Stomach smooth muscle (tissue), 2 donors: ENCODE measurements around the gene EMSY.

Experiments
- H3K27ac ChIP-seq: one replicate; pipeline ENCODE4 v1.7.0; 2013; ENCODE audit warnings: mild to moderate bottlenecking, low read length, inconsistent platforms
- H3K27me3 ChIP-seq, 2 donors: one replicate each; pipeline ENCODE4 v1.7.0; 2013; ENCODE audit warnings: low read length in 2 of 2; ENCODE audit not compliant: insufficient read depth in 2 of 2, control insufficient read depth in 1 of 2
- H3K36me3 ChIP-seq, 2 donors: one replicate each; pipeline ENCODE4 v1.7.0; 2013; ENCODE audit warnings: low read length in 2 of 2; ENCODE audit not compliant: control insufficient read depth in 2 of 2, insufficient read depth in 2 of 2
- H3K4me1 ChIP-seq: one replicate; pipeline ENCODE4 v1.7.0; 2013; ENCODE audit warnings: low read length; ENCODE audit not compliant: control insufficient read depth, insufficient read depth
- H3K4me3 ChIP-seq, 2 donors: one replicate each; pipeline ENCODE4 v1.7.0; 2013; ENCODE audit warnings: low read length in 2 of 2
- H3K9ac ChIP-seq, 2 donors: one replicate each; pipeline ENCODE4 v1.7.0; 2013; ENCODE audit warnings: low read length in 2 of 2, mild to moderate bottlenecking in 1 of 2
- H3K9me3 ChIP-seq, 2 donors: one replicate each; pipeline ENCODE4 v1.7.0; 2013; ENCODE audit warnings: low read length in 2 of 2; ENCODE audit not compliant: control insufficient read depth in 2 of 2
- donor health status: healthy.
- donor health status: Pancreatic carcinoma.

EMSY gene

DNA sequence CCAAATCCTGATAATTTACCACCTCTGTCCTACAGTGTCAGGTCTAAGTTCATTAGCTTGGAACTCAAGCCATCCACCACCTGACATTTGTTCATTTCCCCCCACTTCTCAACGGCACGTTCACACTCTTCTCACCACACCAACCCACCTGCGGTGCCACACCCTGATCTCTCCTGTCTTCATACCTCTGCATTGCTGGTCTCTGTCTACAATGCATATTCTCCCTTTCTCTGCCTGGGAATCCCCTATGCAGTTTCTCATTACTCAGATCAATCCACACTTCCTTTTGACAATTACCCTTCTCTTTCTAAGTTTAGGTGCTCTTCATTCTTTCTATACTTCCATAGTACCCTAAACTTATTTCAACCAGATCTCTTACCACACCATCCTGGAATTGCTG, 20.4 kb upstream of the EMSY start:
- Histone ChIP-seq H3K4me3 (no peak overlapping the region), H3K4me1 (no peaks in the 10 kb centered on the region), H3K27ac (no peak overlapping the region), H3K36me3 (no peaks in the 10 kb centered on the region), H3K9ac (no peak overlapping the region), H3K27me3 (peaks cover 0 to 3% of the 10 kb centered on the region in 2 donors), H3K9me3 (no peaks in the 10 kb centered on the region)

DNA sequence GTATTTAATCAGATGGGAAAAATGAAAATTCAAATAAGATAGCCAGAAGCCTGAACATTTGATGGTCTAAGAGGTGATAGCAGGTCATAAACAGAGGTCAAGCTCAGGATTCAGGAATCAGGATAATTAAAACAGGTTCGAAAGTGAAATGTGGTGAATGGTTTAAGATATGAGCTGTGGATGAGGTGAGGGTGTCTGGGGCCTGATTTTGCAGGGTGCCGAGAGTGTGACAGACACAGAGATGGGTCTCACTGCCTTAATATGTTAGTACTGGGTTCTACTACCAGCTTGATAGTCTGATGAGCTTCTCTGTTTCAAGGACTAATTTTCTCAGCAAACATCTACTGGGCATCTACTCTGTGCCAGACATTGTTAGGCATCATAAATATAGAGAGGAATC, 19.9 kb upstream of the EMSY start:
- Histone ChIP-seq H3K27ac (no peak overlapping the region), H3K4me1 (no peaks in the 10 kb centered on the region), H3K9ac (no peak overlapping the region), H3K4me3 (no peak overlapping the region), H3K27me3 (peaks cover 0 to 3% of the 10 kb centered on the region in 2 donors), H3K36me3 (no peaks in the 10 kb centered on the region), H3K9me3 (no peaks in the 10 kb centered on the region)

DNA sequence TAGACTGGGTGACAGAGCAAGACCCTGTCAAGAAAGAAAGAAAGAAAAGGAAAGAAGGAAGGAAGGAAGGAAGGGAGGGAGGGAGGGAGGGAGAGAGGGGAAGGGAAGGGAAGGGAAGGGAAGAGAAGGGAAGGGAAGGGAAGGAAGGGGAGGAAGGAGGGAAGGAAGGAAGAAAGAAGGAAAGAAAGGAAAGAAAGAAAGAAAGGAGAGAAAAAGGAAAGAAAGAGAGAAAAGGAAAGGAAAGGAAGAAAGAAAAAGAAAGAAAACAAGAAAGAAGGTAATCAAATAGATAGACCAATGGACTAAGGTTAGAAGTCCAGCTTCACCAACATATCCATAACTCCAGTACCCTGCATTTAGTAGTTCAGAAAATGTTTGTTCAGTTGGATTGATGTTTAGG, 18.2 kb upstream of the EMSY start:
- H3K4me1 ChIP-seq = no peaks in the 10 kb centered on the region
- H3K27ac ChIP-seq = no peak overlapping the region
- H3K9me3 ChIP-seq = no peaks in the 10 kb centered on the region
- H3K9ac ChIP-seq = no peak overlapping the region
- no peak overlapping the region for H3K4me3 ChIP-seq
- no peaks in the 10 kb centered on the region for H3K36me3 ChIP-seq
- H3K27me3 ChIP-seq = peaks cover 0 to 3% of the 10 kb centered on the region in 2 donors

DNA sequence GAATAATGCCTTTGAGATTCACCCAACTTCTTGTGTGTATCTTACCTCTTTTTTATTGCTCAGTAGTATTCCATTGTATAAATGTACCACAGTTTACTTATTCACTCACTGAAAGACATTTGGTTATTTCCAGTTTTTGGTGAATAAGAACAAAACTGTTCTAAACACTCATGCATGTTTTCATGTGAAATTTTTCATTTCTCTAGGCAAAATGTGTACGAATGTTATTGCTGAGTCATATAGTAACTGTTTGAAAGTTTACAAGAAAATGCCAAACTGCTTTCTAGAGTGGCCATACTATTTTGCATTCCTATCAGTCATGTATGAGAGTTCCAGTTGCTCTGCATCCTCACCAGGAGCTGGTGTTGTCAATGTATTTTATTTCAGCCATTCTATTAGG, 8.8 kb upstream of the EMSY start:
- Histone ChIP-seq H3K4me3 (no peak overlapping the region), H3K27me3 (no peaks in the 10 kb centered on the region), H3K4me1 (no peaks in the 10 kb centered on the region), H3K36me3 (no peaks in the 10 kb centered on the region), H3K9me3 (no peaks in the 10 kb centered on the region), H3K9ac (no peak overlapping the region), H3K27ac (no peak overlapping the region)

DNA sequence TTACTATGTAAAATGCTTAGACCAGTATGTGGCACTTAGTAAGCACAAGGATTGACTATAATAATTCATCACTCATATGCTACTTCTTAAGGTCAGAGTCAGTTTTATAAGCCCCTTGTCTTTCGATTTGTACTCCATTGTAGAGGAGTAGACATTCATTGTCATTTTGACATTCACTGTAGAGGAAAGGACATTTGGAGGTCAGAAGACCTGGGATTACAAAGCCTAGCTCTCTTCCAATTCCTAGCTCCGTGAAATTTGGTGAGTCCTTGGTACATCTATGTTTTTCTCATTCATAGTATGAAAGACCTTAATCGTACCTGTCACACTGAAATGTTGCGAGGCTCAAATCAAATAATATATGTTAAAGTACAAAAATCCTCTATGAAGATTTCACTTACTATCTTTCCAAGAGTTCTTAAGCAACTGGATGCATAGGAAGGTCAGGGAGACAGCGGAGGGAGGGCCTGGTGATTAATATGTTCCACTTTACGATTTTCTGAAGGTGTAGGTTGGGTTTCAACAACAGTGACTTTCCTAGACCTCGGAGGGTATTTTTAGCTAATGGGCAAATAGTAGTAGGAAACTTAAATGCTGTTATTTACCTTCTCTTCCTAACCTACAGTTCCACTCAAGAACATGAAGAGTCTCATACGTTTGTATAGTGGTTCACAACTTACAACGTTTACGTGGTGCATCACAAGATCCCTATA, 1.4 kb upstream of the EMSY start:
- peaks cover 4 to 6% of the 10 kb centered on the region in 2 donors for H3K36me3 ChIP-seq
- H3K27ac ChIP-seq = peak overlapping the region; percentile 90
- H3K4me1 ChIP-seq = peaks cover 11% of the 10 kb centered on the region
- H3K27me3 ChIP-seq = no peaks in the 10 kb centered on the region
- H3K4me3 ChIP-seq = peak overlapping the region; percentile 93 to 96
- H3K9me3 ChIP-seq = no peaks in the 10 kb centered on the region
- H3K9ac ChIP-seq = peak overlapping the region; percentile 98 to 99

DNA sequence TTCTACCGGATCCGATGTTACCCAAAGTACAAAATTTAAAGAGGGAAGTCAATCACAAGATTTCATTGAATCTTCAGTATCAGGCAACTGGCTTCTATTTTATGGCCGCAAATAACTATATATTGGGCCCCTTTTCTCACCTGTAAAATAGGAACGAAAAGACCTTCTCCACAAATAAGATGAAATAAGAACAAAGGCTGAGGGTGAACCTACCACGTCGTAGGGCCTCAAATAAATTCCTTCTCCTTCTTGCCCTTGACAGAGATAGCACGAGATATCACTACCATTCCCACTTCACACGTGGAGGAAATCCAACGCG, 794 bp upstream of the EMSY start:
- Histone ChIP-seq H3K9ac (peak overlapping the region; percentile 98 to 99), H3K4me3 (peak overlapping the region; percentile 93 to 96), H3K9me3 (no peaks in the 10 kb centered on the region), H3K4me1 (peaks cover 11% of the 10 kb centered on the region), H3K27ac (peak overlapping the region; percentile 90), H3K27me3 (no peaks in the 10 kb centered on the region), H3K36me3 (peaks cover 5 to 6% of the 10 kb centered on the region in 2 donors)

DNA sequence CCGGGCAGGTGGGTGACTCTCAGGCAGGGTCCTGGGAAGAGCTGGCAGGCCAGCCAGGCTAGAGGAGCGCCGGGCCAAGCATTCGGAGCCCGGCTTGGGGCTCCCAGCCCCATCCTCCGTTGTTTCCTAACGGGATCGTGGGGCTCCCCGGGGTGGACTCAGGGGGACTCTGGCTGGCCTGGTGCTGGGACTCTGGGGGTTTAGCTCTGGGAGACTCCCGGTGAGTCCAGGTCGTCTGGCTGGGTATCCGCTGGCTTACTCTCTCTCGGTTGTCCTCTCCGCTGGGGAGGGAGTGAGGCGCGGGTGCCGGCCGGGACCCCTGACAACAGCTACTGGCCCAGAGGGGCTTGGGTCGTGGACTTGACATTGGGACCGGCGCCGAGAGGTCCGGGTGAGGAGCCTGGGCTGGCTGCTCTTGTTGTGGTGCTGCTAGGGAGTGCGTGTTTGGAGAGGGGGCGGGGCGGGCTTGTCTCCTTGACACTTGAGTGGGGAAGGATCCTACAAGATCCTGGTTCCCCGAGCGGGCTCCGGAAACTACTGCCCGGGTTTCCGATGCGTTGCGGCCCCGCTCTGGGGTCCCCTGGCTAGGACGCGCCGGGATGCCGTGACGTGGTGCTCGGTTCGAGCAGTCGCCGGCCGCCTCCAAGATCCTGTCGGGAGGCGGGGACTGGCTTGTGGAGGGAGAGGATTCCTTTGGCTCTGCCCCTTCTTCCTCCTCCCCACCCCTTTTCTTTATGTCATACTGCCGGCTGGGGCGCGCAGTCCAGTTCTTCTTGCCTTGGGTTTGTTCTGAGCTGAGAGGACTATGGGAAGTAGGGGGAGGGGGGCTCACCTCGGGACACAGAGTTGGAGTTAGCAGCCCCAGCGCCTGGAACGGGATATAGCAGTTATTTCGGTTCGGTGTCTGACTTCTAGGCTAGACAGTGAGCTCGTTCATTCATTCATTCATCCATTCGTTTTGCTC, 585 bp downstream of the EMSY start:
- peak overlapping the region; percentile 90 for H3K27ac ChIP-seq
- peak overlapping the region; percentile 83 to 96 for H3K4me3 ChIP-seq
- no peaks in the 10 kb centered on the region for H3K9me3 ChIP-seq
- H3K27me3 ChIP-seq = no peaks in the 10 kb centered on the region
- H3K4me1 ChIP-seq = peaks cover 11% of the 10 kb centered on the region
- H3K9ac ChIP-seq = peak overlapping the region; percentile 90 to 94
- H3K36me3 ChIP-seq = peaks cover 5 to 6% of the 10 kb centered on the region in 2 donors

DNA sequence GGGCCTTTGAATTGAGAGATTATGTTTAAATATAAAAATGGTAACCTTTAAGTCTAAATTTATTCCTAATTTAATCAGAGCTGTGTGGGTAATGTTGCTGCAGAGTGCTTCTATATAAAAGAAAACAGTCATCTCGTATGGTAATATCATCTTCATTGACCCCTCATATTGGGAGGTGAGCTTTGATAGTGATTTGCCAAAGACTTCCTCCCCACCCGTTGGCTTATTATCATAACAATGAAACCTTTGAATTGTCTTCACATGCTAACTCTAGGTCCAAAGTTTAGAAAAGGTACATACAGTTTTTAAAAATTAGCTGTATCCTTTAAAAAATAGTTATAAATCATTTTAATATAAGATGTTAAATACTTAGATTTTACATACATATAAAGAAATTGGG, 3.7 kb downstream of the EMSY start:
- H3K9ac ChIP-seq = no peak overlapping the region
- no peaks in the 10 kb centered on the region for H3K9me3 ChIP-seq

DNA sequence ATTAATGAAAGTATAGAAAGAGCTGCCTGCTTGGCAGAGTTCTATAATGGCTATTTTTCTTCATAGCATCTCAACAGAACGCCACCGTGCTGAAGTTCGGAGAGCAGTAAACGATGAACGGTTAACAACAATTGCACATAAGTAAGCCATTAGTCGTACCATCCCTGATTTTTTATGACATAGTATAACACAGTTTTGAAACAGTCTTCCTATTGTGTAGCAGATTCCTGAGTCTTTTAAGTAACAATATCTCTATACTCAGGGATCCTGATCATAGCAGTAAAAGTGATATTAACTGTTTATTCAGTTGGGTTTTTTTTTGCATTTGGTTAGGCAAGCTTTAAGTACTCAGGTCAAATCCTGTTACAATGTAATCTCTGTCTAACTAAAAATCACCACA, 8.4 kb downstream of the EMSY start:
- Histone ChIP-seq H3K27me3 (no peaks in the 10 kb centered on the region), H3K27ac (no peak overlapping the region), H3K4me3 (no peak overlapping the region), H3K4me1 (no peaks in the 10 kb centered on the region), H3K36me3 (peaks cover 3 to 16% of the 10 kb centered on the region in 2 donors), H3K9me3 (no peaks in the 10 kb centered on the region), H3K9ac (no peak overlapping the region)

More for the DNA sequence above, 3.7 kb downstream of the EMSY start:
- no peaks in the 10 kb centered on the region for H3K27me3 ChIP-seq
- peaks cover 6% of the 10 kb centered on the region for H3K4me1 ChIP-seq
- H3K4me3 ChIP-seq = no peak overlapping the region
- no peak overlapping the region for H3K27ac ChIP-seq
- peaks cover 3 to 11% of the 10 kb centered on the region in 2 donors for H3K36me3 ChIP-seq

DNA sequence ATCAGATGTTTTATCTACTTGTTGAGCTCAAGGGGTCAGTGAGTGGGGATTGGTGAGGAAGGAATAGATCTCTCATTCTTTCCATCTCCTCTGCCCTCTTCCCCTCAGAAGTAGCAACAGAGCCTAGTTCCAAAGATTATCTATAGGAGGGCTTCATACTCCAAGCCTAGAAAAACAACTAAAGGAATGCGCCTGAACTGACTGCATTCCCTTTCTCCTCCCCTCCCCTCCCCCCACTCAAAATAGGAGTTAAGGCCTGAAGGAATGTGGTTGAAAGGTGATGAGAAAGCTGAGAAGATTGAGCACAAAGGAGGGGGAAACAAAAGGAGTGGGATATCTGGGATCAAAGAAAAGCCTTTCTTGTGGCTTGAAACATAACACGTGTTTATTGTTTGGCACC, 10.5 kb downstream of the EMSY start:
- Histone ChIP-seq H3K36me3 (peaks cover 3 to 17% of the 10 kb centered on the region in 2 donors), H3K4me1 (no peaks in the 10 kb centered on the region), H3K9ac (no peak overlapping the region), H3K27ac (no peak overlapping the region), H3K4me3 (no peak overlapping the region), H3K9me3 (no peaks in the 10 kb centered on the region), H3K27me3 (no peaks in the 10 kb centered on the region)

DNA sequence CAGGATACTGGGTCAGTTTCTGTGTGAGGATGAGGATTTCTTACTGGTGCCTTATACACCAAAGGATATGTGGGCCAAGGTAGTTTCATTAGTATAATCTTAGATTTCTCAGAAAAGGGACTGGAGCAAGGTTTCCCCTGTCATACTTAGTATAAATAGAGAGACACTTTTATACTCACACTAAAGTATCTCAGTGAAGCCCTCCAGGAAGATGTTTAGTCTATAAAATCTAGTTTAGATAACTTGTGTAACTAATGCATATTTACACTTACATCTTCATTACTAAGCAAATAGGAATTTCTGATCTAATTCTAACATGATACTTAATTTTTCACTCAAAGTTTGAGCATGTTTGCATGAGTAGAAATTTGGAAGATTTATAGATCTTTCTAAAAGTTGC, 11.1 kb downstream of the EMSY start:
- H3K9ac ChIP-seq = no peak overlapping the region
- H3K4me1 ChIP-seq = no peaks in the 10 kb centered on the region
- H3K36me3 ChIP-seq = peaks cover 3 to 17% of the 10 kb centered on the region in 2 donors
- H3K4me3 ChIP-seq = no peak overlapping the region
- H3K9me3 ChIP-seq = no peaks in the 10 kb centered on the region
- no peaks in the 10 kb centered on the region for H3K27me3 ChIP-seq
- H3K27ac ChIP-seq = no peak overlapping the region
